ENCODE data around the gene GM2A.
A peak's percentile ranks its signal among the peaks of the same experiment; 100 is the strongest.
"Not testable (repeated sequence)": the region's sequence is repeated elsewhere in the genome, so short reads cannot be mapped to it uniquely, and the experiment has no call there.

Gene GM2A

DNA sequence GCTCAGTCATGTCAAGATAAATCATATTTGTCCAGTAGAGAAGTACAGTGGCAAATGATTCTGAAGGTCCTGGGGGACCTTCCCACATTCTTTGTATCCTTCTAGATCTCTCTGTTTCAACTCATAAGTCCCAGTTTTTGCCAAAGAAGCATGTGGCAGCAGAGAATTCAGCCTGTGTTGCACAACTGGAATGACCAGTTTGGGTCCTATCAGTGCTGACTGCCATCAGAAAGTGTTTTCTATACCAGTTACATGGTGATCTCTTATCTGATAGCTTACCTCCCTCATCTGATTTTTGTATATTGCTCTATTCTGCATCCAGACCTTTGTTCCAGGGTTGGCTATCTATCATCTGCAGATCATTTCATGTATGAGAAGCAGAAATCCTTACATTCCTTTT lies 21.7 kb downstream of the GM2A start:
- DNase-seq = no peak

DNA sequence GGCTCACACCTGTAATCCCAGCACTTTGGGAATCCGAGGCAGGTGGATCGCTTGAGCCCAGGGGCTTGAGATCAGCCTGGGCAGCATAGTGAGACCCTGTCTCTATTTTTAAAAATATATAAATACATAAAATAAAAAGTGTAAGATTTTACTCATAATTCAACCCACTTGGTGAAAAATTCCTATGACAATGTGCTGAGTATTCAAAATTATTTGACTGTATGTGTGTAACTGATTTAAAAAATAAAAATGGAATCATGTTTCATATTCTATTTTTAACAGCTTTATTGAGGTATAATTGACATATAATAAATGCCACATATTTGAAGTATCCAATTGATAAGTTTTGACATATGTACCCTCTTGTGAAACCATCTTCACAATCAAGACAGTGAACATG lies 22.8 kb downstream of the GM2A start:
- DNase-seq = no peak
- in situ Hi-C loops (cut with HindIII; ENCODE audit: low pct_ligation_motif_present, low pct_unique_long_range_greater_than_20kb, low sequenced_read_pairs) = no loop called here

More for the DNA sequence above, 21.7 kb downstream of the GM2A start:
- in situ Hi-C loops (cut with HindIII; ENCODE audit: low pct_ligation_motif_present, low pct_unique_long_range_greater_than_20kb, low sequenced_read_pairs) = no loop called here

DNA sequence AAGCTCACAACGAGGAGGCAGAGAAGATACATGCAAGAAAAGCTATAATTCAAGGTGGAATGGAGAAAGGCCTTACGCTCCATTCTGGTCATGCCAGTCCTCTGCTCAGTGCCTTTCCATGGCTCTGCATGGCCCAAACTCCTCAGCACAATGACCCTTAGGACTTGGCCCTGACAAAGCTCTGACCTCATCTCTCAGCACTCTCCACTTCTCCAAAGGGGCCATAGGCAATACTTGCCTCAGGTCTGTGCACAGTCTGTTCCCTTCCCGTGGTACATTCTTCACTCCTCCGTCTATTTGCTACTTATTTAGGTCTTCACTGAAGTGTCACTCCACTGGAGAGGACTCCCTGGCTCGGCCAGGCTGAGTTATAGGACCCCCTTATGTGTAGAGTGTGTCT lies 25.9 kb downstream of the GM2A start:
- in situ Hi-C loops (cut with HindIII; ENCODE audit: low pct_ligation_motif_present, low pct_unique_long_range_greater_than_20kb, low sequenced_read_pairs) = no loop called here
- no peak for DNase-seq

DNA sequence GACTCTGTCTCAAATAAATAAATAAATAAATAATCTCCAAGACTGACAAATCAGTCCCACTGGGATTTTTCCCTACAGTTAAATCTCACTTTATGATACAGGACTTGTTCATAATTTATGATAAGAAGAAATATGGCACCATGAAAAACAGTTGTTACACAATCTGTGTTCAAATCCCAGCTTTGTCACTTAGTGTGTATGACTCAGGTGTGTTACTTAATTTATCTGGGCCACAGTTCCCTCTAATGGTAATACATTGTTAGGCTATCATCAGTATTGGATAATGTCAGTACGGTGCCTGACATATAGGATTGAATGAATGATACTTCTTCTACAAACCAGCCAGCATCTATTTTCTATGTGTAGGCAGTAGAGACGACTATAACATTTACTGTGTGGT lies 27.5 kb downstream of the GM2A start:
- no peak for DNase-seq
- in situ Hi-C loops (cut with HindIII; ENCODE audit: low pct_ligation_motif_present, low pct_unique_long_range_greater_than_20kb, low sequenced_read_pairs) = no loop called here

DNA sequence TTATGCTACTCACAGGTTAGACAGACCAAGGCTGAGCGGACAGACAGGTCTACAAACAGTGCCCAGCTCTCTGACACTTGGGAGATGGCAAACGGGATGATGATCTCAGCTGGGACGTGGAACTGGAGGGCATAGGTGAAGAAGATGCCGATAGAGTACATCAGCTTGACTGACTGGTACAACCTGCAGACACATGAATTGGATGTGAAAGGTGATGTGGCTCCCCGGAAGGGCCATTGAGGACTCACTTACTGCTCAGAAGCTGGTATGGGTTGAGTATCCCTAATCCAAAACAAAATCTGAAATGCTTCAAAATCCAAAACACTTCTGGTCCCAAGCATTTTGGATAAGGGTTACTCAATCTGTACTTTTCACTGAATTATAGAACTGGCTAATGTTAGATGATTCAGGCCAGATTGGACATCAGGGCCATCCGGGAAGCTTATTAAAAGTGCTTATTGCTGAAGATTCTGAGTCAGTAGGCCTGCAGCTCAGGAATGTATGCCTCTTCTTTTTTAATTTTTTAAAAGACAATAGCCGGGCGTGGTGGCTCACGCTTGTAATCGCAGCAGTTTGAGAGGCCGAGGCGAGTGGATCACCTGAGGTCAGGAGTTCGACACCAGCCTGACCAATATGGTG lies 28.1 kb downstream of the GM2A start:
- no peak for DNase-seq
- in situ Hi-C loops (cut with HindIII; ENCODE audit: low pct_ligation_motif_present, low pct_unique_long_range_greater_than_20kb, low sequenced_read_pairs) = no loop called here

DNA sequence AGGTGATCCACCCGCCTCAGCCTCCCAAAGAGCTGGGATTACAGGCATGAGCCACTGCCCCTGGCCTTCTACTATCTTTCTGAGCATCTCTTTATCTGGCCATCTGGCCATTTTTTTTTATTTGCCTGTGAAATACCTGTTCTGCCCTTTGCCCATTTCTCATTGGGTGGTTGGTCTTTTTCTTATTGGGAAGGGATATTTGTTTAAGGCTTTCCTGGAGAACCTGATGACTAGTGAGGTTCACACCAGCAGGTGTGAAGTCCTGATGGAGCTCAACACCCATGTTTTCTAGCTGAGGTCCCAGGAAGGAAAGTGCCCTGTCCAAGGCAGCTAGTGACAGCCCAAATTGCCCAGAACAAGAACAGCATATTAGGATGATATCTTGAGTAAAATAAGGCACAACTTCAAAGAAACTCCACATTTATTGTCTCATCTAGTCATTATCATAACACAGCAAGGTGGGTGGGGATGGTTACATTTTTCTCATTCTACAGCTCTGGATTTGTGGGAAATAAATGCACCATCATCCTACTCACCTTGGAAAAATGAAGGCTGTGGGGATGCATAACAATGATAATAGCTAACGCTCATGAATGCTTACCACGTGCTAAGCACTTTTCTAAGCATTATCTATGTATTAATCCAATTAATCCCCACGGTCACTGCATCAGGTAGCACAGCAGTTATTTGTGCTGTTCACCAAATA lies 30.3 kb downstream of the GM2A start:
- in situ Hi-C loops (cut with HindIII; ENCODE audit: low pct_ligation_motif_present, low pct_unique_long_range_greater_than_20kb, low sequenced_read_pairs) = no loop called here
- no peak for DNase-seq

DNA sequence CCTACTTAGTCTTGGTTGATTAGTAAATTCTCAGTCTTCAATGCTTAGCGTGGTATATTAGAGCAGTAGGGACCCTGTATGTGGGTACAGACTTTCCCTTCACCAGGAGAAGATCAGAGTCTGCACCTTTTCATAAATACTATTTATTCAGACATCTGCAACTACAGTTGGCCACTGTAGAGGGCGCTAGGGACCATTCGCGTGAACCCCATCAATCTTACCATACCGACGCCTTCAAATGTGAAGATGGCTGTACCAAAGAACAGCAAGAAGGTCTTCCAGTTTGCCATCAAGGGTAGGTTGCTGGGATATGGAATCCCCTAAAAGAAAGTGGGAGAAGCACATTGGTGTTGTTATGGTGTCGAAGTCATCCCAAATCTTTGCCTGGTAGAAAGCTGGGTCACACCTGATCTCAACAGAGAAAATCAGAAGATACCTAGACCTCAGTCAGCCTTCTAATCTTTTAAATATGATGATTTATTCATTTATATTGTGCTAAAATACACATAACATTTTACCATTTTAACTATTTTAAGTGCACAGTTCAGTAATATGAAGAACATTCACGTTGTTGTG lies 31.5 kb downstream of the GM2A start:
- in situ Hi-C loops (cut with HindIII; ENCODE audit: low pct_ligation_motif_present, low pct_unique_long_range_greater_than_20kb, low sequenced_read_pairs) = no loop called here
- peak; percentile 8 for DNase-seq

DNA sequence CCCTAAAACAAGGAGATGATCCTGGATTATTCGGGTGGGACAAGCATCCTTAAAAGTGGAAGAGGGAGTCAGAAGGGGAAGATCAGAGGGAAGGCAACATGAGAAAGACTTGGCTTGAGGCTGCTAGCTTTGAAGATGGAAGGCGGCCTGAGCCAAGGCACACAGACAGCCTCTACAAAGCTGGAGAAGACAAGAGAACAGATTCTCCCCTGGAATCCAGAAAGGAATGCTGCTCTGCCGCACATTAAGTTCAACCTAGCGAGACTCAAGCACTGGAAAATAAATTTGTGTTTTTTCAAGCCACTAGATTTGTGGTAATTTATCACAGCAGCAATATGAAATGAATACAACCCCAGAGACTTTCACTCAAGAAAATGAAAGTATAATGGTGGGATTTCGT lies 32.7 kb downstream of the GM2A start:
- DNase-seq = no peak
- in situ Hi-C loops (cut with HindIII; ENCODE audit: low pct_ligation_motif_present, low pct_unique_long_range_greater_than_20kb, low sequenced_read_pairs) = no loop called here

DNA sequence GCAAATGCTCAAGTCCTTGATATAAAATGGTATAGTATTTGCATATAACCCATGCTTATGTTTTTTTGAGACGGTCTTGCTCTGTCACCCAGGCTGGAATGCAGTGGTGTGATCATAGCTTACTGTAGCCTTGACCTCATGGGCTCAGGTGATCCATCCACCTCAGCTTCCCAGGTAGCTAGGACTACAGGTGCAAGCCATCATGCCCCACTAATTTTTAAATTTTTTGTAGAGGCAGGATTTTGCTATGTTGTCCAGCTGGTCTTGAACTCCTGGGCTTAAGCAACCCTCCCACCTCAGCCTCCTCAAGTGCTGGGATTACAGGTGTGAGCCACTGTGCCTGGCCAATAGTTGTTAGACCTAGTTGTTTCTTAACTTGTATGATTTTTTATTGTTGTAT lies 33.3 kb downstream of the GM2A start:
- DNase-seq = no peak
- in situ Hi-C loops (cut with HindIII; ENCODE audit: low pct_ligation_motif_present, low pct_unique_long_range_greater_than_20kb, low sequenced_read_pairs) = no loop called here

DNA sequence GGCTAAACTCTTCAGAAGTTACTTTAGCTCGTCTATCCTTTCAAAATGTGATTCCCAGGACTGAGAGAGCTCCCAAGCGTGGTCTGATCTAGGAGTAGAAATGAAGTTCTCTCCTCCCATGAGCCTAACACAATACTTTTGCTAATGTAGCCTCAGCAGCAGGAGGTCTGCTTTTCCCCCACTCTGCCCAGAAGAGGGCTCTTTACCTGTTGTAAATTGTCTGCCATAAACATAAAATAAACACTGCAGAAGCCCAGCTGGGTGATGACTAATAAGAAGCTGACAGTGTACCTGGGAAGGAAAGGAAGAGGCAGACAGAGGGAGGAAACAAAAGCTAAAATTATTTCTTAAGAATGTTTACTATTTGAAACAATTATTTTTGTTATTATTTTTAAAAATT lies 35.2 kb downstream of the GM2A start:
- DNase-seq = no peak
- in situ Hi-C loops (cut with HindIII; ENCODE audit: low pct_ligation_motif_present, low pct_unique_long_range_greater_than_20kb, low sequenced_read_pairs) = no loop called here

DNA sequence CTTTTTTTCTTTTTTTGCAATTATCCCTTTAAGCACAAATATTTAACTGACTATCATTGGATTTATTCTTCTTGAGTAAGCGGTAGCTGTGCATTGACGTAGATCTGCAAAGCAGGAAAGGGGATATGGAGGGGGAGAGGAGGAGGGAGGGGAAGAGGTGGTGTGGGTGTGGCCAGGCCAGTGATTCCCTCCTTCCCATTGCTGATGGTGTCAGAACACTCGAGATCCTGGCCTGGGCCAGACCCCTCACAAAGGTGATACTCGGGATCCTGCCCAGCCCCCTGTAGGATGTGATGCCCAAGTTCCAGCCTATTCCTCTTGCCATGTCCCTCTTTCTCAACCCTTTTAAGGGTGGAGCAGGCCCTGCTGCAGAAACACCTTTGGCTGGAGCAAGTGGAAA lies 40.6 kb downstream of the GM2A start:
- no peak for DNase-seq
- in situ Hi-C loops (cut with HindIII; ENCODE audit: low pct_ligation_motif_present, low pct_unique_long_range_greater_than_20kb, low sequenced_read_pairs) = no loop called here

DNA sequence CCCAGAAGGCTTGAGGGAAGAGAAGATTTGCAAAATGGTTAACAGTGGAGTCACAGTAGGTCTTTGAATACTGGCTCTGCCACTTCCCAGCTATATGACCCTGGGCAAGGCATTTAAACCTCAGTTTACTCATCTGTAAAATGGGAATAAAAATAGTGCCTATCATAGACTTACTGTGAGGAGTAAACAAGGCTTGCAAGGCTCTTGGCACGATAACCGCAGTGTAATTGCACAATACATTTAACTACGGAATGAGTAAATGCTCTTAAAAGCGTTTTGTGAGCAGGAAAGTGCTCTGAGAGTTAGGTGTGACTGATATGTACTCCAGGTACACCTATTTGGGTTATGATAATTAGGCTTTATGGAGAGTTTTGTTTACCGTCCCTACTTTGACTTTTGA lies 42.2 kb downstream of the GM2A start:
- in situ Hi-C loops (cut with HindIII; ENCODE audit: low pct_ligation_motif_present, low pct_unique_long_range_greater_than_20kb, low sequenced_read_pairs) = no loop called here
- no peak for DNase-seq

DNA sequence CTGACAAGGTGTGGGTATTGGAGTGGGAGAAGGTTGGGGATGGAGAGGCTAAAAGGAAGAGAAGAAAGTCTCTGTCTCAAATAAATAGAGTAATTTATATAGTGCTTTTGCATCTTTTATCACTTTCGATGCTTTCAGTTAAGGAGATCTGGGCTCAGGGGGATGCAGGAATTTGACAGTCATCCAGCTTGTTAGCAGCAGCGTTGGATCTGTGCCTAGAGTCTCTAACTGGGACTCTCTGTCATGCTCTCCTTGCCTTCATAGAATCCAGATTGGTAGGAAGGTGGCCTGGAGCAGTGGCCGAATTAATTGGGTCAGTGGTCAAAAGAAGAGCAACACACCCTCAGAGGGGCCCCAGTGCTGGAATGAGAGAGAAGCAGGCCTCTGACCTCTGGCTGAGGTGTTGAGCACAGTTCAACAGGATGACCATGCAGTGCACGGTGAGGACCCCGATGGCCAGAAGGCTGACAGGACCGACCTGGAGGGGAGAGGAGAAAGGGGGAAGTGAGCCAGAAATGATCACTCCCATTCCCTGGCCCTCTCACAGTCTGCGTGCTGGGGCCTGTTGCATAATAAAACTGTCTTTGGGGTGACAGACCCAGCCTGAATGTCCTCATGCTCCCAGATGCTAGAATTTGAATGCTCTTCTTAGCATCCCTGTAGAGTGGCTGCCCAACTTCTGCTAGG lies 42.9 kb downstream of the GM2A start:
- no peak for DNase-seq
- in situ Hi-C loops (cut with HindIII; ENCODE audit: low pct_ligation_motif_present, low pct_unique_long_range_greater_than_20kb, low sequenced_read_pairs) = no loop called here

DNA sequence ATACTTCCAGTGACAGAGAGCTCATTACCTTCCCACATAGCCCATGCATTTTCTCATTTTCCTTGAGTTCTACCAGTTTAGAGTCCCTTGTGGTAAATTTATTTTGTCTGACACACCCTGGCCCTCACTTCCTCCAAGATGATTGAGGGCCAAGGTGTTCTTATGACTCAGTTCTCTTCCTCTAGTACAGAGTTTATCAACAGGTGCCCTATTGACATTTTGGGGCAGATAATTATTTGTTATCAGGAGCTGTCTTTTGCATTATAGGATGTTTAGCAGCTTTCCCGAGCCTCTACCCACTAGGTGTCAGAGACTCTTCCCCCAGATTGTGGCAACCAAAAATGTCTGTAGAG lies 43.5 kb downstream of the GM2A start:
- in situ Hi-C loops (cut with HindIII; ENCODE audit: low pct_ligation_motif_present, low pct_unique_long_range_greater_than_20kb, low sequenced_read_pairs) = no loop called here

DNA sequence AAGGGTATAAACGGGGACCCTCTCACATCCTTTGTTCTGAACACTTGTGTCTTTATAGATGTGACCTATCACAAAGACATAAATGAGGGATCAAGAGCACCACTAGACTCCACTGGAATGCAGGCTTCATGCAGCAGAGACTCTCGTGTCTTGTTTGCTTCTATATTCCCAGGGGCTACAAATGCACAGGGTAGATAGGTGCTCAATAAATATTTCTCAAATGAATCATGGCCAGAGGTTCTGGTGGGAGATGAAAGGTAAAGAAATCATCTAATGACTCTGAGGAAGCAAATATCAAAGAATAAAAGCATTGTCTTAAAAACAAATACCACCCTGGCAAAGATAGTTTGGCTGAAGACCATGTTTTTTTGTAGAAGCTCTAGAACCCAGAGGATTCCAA lies 44.0 kb downstream of the GM2A start:
- no peak for DNase-seq
- in situ Hi-C loops (cut with HindIII; ENCODE audit: low pct_ligation_motif_present, low pct_unique_long_range_greater_than_20kb, low sequenced_read_pairs) = no loop called here

More for the DNA sequence above, 43.5 kb downstream of the GM2A start:
- DNase-seq = no peak

DNA sequence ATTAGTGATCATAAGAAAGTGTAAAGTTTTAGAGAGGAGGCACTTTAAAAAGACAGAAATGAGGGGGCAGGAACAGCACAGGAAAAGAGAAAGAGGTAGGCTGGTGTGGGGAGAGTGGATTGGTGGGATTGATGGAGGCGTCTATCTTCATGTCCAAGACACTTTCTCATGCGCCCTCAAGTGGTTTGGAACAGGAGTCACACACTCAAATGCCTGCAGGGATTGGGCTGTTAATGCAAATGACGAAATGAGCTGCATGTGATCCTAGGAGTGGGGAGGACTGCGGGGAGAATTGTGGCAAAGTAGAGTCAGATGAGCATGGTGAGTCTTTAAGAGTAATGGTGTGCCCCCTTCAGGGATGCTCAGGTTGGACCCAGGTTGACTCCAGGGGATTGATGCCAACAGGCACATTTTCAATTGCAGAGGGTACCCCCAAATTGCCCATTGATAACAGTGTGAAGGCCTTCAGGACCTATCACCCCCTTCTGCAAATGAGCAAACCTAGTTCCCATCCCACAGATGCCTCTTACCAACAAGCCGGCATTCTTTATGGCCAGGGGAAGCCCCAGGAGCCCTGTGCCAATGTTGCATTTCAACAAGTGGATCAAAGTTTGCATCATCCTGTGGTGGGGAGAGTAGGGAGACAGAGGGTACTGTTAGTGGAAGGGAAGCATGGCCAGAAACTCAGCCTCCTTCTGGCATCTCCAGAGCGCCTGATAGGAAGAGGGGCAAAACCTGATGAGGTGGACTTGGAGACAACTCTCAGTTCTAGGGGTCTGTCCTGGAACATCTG lies 45.3 kb downstream of the GM2A start:
- DNase-seq = no peak
- in situ Hi-C loops (cut with HindIII; ENCODE audit: low pct_ligation_motif_present, low pct_unique_long_range_greater_than_20kb, low sequenced_read_pairs) = no loop called here

DNA sequence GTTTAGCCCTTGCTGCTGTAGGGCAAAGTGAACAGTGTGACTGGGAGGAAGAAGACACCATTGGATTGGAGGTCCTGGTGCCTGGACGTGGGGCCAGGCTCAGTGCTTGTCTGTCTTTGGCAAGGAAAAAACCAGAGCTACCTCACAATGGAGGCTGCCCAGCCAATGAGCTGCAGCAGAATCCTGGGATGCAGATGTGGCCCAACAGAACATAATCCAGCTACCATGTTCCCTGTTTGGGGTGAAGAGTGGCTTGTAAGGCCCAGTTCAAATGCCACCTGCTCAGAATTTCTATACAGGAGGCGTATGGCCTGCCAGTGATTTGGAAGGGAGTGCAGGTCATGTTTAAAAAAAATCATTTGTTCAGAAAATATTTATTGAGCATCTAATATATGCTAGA lies 50.7 kb downstream of the GM2A start, which contains the start of gene SLC36A3:
TSS of gene SLC36A3 (minus strand) at position 101 of the 400 bp plus-strand sequence. CDS start 412 bp downstream, outside the sequence.
- in situ Hi-C loops (cut with HindIII; ENCODE audit: low pct_ligation_motif_present, low pct_unique_long_range_greater_than_20kb, low sequenced_read_pairs) = no loop called here
- no peak for DNase-seq

DNA sequence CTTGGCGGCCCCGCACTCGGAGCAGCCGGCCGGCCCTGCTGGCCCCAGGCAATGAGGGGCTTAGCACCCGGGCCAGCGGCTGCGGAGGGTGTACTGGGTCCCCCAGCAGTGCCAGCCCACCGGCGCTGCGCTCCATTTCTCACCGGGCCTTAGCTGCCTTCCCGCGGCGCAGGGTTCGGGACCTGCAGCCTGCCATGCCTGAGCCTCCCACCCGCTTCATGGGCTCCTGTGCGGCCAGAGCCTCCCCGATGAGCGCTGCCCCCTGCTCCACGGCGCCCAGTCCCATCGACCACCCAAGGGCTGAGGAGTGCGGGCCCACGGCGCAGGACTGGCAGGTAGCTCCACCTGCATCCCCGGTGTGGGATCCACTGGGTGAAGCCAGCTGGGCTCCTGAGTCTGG lies 56.3 kb downstream of the GM2A start:
- DNase-seq; in situ Hi-C loops (cut with HindIII; ENCODE audit: low pct_ligation_motif_present, low pct_unique_long_range_greater_than_20kb, low sequenced_read_pairs): not testable (repeated sequence)

DNA sequence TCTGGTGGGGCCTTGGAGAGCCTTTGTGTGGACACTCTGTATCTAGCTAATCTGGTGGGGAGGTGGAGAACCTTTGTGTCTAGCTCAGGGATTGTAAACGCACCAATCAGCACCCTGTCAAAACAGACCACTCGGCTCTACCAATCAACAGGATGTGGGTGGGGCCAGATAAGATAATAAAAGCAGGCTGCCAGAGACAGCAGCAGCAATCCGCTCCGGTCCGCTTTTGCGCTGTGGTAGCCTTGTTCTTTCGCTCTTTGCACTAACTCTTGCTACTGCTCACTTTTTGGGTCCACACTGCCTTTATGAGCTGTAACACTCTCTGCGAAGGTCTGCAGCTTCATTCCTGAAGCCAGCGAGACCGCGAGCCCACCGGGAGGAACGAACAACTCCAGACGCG lies 56.8 kb downstream of the GM2A start:
- DNase-seq; in situ Hi-C loops (cut with HindIII; ENCODE audit: low pct_ligation_motif_present, low pct_unique_long_range_greater_than_20kb, low sequenced_read_pairs): not testable (repeated sequence)

All from ACHN (cell line).